SH-SY5Y (cell line): ENCODE measurements around the gene GALK2.

Experiments
- GATA2 ChIP-seq: IDR thresholded peaks from 2 replicates; pipeline ENCODE4 v1.6.1; 2011; ENCODE audit warnings: mild to moderate bottlenecking, low read depth, low read length
- GATA3 ChIP-seq: IDR thresholded peaks from 2 replicates; pipeline ENCODE4 v1.6.1; 2011; ENCODE audit warnings: low read depth, mild to moderate bottlenecking, low read length, moderate library complexity

The GALK2 gene

GRCh38 chr15:49232236-49232806 is 62.3 kb downstream of the GALK2 start:
- TF ChIP-seq GATA3, result no peak
- TF ChIP-seq GATA2, result no peak

DNA sequence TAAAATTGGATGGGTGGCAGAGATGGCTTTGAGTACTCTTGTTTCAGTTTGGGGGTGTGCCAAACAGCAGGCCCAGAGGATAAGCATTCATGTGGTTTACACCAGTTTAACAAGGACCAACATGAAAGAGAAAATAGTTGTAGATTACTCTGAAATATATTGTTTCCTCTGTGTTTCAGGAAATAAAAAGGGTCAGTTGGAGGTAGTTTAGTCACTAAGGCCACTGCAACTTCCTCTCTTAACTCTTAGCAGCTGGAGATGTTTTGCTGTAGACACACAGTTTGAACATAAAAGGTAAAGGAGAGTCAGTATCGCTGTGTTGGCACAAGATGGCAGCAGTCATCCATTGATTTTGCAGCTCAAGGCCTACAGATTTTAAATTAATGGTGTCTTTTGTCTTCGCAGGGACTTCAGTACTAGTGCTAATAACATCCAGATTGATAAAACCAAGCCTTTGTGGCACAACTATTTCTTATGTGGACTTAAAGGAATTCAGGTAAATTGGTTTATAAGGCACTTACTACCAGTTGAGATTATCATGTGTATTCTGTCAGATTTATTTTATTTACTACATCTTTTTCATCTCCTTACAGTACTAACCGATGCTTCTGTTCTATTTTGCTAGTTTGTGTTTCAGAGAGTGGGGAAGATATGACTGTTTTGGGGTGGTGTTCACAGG is 65.5 kb downstream of the GALK2 start:
- TF ChIP-seq GATA2 (no peak), GATA3 (no peak)

DNA sequence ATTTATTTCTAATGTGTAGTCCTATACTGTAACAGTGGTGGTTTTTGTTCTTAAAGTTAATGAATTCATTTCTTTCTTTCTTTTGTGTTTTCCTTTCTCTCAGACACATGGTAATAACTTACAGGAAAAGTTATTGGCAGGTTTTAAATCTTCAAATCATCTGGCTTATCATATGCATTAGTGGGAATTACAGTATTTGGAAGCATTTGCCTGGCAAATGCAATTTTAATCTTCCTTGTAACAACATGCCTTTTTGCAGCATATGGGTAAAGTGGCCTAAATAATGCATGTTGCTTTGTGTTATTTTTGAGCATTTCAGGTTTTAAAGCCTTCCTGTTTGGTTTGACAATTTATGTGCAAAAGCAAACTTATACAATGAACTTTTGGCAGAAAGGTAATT is 66.8 kb downstream of the GALK2 start:
- no peak for TF ChIP-seq GATA2
- TF ChIP-seq GATA3, result no peak

DNA sequence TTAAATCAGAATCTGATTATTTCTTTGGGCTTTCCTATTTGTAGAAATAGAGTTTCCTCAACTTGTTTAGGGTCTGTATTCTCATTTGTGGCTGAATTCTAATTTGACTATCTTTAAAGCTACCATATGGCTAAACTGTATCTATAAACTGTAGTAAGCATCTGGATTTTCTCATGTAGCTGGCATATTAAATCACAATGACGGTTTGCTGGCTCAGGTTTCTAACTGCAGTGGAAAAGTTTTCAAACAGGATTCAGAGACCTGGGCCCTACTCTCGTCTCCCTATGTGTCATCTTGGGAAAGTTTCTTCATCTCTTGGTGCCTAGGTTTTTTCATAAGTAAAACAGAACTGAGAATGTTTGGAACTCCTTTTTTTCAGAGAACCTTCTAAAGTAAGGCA is 68.3 kb downstream of the GALK2 start:
- TF ChIP-seq GATA2 (peak; percentile 48; the same call in 1 of the 2 replicates), GATA3 (peak; percentile 52; the same call in 1 of the 2 replicates)

- TF ChIP-seq GATA2 (no peak), GATA3 (no peak)
Observed at GRCh38 chr15:49239105-49239504, 69.1 kb downstream of the GALK2 start.

DNA sequence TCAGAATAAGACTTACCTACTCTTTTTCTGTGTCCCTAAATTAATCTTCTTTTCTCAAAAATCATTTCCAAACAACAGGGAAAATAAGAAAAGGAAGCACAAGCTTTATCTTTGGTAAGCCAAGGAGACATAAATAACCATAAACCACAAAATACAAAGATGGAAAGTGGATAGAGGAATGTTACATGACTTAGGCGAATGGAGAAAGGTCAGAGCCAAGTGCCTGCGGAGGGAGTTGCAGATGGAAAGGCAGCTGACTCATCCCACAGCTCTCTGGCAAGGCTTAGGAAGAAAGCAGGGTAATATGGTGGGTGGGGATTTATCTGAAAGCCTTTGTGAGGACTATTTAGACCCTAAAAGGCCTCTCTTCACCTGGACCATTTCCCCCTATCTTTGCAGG is 72.8 kb downstream of the GALK2 start:
- TF ChIP-seq GATA3, result no peak
- no peak for TF ChIP-seq GATA2

DNA sequence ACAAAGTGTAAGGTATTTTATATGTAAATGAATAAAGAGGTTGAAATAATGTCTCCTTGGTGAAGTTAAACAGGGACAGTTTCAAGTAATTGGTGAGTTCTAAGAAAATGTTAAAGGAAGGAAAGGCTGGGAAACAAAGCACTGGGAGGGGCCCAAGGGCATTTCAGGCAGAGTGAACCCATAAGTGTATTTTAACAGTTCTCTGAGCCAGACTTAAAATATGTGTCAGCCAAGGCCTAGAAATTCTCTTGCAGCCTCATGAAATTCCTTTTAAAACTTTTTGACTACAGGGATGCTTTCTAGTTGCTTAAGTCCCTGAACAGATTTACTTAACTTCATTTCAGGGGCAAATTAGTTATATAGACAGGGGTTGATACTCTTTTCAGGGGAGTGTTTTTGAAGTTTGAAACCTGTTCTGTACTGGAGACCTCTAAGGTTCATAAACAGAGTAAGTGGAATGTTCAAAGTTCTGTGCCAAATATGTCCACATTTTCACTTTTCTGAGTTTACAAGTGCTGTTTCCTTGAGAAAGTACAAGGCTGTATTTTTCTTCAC is 77.6 kb downstream of the GALK2 start:
- TF ChIP-seq GATA3 (no peak), GATA2 (no peak)

DNA sequence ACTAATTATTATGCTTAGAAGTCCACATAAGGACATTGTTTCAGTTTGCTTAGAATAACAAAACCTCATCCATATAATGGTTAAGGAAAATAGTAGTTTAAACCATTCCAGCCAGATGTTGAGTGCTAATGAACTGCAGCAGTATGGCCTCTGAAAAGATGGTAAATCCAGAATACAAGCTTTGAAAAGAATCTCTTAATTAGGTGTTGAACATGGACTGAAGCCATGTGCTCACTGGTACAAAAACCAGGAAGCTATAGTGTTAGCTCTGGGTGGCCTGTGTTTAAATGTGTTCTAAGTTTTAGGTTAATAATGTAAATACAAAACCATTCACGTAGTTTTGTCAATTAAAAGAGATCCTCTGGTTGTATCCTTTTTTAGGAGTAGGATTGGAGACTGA is 78.2 kb downstream of the GALK2 start:
- TF ChIP-seq GATA2, result no peak
- no peak for TF ChIP-seq GATA3

GRCh38 chr15:49255966-49256759 is 86.1 kb downstream of the GALK2 start:
- no peak for TF ChIP-seq GATA3
- no peak for TF ChIP-seq GATA2

DNA sequence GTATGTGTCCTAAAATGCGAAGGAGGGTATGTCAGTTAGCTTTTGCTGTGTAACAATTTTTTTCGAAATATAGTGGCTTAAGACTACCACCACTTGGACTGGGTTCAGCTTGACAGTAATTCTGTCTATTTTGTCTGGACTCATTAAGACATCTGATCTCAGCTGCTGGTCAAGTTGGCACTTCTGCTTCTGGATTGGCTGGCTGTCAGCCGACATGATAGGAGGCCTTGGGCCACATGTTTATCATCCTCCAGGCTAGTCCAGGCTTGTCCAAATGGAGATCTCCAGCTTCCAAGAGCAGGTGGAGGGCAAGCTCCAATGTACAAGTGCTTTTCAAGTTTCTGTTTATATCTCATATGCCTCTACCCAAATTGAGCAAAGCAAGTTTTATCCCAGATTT is 95.9 kb downstream of the GALK2 start:
- TF ChIP-seq GATA3 (no peak), GATA2 (no peak)

DNA sequence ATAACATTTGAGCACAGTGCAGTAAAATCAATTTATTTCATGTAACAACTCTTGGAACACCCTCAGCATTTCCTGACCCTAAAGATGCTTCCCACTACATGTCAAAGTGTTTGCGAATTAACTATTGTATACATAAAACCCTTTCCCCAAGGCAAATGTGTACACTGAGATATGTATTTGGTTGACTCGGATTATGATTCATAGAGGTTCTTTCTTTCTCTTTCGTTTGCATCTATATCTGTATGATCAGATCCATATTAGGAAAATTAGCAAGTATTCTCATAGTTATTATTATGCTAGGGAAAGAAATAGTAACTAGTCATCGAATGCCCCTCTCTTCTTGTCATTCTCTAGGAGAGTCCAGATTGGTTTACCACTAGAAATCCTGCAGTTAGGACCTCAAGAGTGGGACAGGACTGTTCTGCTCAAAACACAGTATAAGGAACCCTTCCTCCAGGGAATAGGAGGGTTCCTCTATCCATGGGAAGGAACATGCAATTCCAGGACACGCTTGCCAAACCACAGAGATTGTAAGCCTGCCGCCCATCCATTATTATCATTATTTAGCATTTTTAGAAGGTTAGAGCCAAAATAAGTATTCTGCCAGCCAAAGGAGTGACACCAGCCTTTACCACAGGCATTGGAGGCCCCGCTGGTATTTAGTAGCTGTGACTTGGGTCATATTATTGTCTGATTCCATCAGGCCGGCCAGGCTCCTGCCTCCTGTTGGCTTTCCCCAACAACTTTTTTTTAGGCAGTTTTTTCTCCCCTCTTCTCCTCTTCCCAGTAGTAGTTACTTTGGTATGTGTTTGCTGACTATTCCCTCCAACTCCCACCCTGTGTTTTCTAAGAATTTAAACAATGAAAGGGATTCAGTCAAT is 100.7 kb downstream of the GALK2 start:
- TF ChIP-seq GATA2 (no peak), GATA3 (no peak)

DNA sequence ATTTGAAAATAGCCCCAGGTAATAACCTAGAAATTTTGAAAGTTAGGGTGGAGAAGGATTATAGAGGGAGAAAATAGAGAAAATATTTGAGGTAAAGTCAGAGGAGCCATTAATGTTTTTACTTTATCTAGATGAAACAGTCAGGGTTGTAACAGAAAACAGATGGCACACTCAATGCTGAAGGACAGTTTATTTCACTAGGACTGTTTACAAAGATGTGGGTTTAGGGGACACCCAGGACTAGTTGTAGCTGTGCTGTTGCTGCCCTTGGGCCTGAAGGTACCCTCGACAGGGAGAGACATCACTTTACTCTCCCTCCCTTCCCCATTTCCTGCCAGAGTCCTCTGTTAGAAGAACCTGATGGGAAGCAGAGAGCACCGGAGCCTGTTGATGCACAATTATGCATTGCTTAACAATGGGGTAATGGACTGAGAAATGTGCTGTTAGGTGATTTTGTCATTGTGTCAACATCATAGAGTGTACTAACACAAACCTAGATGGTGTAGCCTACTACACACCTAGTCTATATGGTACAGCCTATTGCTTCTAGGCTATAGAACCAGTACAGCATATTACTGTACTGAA is 103.8 kb downstream of the GALK2 start:
- TF ChIP-seq GATA2 (no peak), GATA3 (0 out of 2 replicates have a peak, but pooled peaks have one; percentile 28)

GRCh38 chr15:49278751-49279150 is 108.7 kb downstream of the GALK2 start:
- no peak for TF ChIP-seq GATA2
- TF ChIP-seq GATA3, result no peak
